SW480 (cell line): ENCODE data around the gene GOLGA6L2.
A peak's percentile ranks its signal among the peaks of the same experiment; 100 is the strongest.
"Not testable (repeated sequence)": the region's sequence is repeated elsewhere in the genome, so short reads cannot be mapped to it uniquely, and the experiment has no call there.

Experiments used
- DNase-seq: peaks from one replicate; pipeline ENCODE4 v3.0.0-alpha.2; 2016; ENCODE audit warnings: low spot score

Gene GOLGA6L2, protein sequence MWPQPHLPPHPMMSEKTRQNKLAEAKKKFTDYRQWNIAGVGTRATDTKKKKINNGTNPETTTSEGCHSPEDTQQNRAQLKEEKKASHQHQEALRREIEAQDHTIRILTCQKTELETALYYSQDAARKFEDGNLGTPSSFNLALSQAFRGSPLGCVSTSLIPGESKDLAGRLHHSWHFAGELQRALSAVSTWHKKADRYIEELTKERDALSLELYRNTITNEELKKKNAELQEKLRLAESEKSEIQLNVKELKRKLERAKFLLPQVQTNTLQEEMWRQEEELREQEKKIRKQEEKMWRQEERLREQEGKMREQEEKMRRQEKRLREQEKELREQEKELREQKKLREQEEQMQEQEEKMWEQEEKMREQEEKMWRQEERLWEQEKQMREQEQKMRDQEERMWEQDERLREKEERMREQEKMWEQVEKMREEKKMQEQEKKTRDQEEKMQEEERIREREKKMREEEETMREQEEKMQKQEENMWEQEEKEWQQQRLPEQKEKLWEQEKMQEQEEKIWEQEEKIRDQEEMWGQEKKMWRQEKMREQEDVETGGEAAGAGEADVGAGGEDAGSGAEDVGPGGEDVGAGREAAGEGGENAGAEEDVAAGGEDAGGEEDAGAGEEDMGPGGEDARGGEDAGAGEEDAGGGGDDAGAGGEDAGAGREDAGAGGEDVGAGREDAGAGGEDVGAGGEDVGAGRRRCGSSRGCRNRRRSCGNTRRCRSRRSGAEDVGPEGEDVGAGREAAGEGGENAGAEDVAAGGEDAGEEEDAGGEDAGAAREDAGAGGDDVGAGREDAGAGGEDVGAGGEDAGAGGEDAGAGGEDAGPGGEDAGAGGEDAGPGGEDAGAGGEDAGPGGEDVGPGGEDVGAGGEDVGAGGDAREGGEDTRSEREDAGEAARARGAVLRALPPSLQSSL

DNA sequence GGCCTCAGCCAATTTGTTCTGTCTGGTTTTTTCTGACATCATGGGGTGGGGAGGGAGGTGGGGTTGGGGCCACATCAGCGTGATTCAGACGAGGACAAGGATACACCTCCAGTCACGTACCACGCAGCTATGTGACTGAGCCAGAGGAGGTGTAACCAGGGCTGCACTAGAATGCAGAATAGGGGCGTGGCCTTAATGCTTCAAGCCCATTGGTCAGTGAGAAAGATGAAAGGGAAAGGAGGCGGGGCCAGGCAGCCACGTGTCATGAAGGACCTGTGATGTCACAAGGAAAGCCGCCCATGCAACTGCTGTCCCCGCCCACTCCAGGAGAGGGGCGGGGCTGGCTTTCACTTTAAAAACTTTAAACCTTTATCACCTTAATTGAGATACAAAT, at the start of gene GOLGA6L2:
TSS of gene GOLGA6L2 (minus strand) at position 137 of the 394 bp plus-strand sequence. CDS start at position 75, 62 bp downstream.
- peak; percentile 71 for DNase-seq

DNA sequence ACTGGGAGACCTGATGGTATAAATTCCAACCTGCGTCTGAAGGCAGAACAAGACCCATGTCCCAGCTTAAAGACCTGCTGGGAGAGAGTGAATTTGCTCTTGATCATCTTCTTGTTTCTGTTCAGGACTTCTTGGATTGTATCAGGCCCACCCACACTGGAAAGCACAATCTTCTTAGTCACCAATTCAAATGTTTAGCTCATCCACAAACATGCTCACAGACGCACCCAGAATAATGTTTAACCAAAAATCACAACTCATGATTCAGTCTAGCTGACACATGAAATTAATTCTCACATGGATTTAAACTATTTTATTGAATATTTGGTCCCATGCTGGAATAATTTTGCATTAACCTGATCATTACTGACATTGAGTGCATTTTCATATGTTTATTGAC, 37.8 kb upstream of the GOLGA6L2 start:
- DNase-seq: no peak

DNA sequence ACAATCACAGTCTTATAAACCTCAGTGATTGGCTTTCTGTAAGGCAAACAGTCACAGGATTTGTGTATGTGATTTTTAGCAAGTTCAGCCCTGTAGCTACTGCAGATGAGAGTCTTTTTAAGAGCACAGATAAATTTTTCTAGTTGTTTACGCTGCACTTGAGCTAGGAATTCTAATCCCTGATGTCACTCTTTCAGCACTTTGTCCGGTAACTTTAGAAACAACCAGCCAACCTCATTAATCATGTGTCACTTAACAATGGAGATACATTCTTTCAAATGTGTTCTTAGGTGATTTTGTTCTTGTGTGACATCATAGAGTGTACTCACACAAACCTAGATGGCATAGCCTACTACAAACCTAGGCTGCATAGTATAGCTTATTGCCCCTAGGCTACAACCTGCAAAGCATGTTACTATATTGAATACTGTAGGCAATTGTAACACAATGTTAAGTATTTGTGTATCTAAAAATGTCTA, 36.8 kb upstream of the GOLGA6L2 start:
- DNase-seq: no peak

DNA sequence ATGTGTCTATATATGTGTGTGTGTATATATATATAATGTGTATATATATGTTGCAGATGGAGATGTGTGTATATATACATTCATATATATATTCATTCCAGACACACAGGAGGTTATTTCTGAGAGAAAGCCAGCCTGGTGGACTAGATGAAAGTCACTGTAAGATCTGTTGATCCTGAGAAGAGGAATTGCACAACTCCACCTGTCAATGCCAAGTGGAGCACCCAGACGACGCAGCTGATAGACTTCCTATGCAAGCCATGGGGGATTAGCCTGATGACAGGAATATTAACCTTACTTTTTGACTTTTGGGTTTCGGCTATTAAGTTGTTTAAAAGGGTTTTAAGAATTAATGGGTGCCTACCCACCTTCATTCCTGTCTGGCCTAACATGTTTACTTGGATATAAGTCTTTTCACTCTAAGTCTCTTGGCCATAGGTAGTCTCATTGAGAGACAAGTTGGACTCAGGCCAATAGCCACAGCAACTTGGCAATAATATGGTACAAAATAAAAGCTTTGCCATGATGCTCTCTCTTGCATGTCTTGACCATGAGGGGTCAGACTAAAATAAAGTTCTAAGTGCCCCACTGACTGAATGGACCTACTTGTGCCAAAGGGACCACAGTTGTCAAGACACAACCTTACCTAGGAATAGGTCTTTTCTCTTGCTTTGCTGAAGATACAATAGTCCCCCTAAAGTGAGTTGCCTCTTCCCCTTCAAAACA, 35.9 kb upstream of the GOLGA6L2 start:
- DNase-seq: no peak

DNA sequence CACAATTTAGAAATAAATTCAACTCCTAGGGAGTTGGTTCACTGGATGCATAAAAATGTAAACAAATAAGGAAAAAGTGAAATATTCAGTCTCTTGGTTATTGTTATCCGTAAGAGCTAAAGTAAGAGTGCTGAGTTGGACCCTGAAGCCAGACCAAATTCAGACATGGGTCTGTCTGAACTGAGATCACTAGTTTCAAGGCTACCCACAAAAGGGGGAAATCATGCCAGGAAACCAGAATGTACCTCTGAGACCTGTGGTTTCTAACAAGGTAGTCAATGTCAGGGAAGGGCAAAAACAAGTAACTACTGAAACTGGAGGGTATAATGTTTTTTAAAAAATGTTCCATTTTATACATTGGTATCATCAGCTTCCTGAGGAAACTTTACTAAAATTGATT, 35.2 kb upstream of the GOLGA6L2 start:
- no peak for DNase-seq

DNA sequence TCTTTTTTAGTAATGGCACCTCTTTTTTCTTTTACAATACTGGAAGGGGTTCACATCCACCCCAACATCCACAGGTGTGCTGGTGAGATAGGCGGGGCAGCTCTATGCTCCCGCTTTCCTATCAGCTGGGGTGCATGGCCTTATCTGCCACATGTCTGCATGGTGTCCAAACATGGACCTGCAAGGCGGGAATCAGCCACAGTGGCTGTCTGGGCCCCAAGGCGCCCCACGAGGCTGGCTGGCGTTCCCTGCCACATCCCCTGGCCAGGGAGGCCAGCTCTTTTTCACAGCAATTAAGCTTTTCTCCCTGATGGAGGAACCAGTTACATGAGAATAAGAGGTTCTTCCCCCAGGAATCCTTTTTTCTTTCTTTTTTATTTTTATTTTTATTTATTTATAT, 30.9 kb upstream of the GOLGA6L2 start:
- DNase-seq: no peak

DNA sequence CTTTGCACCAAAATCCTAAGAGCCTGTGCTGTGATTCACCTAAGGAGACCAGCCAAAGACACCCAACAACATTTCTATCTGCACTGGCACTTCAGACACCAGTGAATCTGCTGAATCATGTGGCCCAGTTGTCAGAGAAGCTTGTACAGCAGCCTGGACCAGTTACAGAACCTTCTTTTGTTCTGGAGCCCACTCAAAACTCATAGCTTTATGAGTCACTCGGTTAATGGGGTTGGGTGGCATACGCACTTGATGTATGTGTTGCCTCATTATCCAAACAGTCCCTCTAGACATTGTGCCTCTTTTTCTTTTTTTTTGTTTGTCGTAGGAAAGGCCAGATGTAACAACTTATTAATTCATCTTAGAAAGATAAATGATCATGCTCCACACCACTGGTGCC, 25.6 kb upstream of the GOLGA6L2 start:
- DNase-seq: peak; percentile 70

DNA sequence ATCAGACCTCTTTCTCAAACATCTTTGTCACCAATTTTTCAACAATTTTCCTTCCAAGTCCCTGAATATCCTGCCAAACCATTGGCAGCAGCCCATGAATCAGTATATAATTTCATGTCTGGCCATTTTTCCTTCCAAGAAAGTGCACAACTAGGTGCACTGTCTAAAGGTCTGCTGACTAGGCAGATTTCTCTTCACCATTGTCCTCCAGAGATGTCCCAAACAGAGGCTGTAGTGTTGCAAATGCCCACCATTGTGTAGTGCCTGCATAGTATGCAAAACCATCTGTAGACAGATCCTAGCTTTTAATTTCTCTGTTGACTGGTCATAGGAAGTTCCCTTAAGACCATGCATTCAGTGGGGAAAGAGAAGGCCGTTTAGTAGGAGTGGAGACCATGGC, 25.0 kb upstream of the GOLGA6L2 start:
- DNase-seq: no peak

DNA sequence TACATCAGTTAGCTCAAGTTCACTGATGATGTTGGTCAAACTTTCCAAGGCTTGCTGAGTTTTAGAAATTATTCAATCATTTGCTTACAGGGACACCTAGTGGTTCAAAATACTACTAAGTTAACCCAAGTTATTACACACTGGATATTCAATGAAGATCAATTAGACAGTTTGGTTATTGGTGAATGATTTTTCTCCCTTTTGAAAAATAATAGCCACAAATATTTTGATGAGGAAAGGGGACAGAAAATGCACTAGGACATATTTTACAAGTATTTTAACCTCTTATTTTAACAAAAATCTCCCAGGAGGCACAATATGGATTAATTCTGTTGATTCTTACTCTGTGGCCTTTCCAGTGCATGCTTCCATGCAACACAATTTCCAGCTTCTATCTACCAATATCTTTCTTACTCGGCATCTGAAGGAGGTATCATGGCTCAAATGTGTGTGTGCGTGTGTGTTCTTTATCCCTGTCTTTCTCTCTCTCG, 20.1 kb upstream of the GOLGA6L2 start:
- DNase-seq: peak; percentile 36

DNA sequence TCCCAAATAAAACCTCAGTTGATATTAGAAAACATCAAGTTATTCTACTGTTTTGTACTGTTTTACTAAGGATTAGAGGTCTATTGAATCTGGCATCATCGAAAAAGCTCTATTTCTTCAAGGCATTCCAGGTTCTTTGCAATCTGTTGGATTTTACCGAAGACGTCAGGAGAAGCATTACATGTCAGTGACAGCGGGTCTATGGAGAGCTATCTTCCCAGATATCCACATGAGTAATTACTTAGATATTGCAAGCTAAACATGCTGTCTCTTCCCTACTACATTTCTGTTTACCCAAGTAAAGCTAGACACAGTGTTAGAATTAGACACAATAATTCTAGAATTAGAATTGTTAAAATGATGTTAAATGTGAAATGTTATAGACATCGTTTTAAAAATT, 10.8 kb upstream of the GOLGA6L2 start:
- no peak for DNase-seq

DNA sequence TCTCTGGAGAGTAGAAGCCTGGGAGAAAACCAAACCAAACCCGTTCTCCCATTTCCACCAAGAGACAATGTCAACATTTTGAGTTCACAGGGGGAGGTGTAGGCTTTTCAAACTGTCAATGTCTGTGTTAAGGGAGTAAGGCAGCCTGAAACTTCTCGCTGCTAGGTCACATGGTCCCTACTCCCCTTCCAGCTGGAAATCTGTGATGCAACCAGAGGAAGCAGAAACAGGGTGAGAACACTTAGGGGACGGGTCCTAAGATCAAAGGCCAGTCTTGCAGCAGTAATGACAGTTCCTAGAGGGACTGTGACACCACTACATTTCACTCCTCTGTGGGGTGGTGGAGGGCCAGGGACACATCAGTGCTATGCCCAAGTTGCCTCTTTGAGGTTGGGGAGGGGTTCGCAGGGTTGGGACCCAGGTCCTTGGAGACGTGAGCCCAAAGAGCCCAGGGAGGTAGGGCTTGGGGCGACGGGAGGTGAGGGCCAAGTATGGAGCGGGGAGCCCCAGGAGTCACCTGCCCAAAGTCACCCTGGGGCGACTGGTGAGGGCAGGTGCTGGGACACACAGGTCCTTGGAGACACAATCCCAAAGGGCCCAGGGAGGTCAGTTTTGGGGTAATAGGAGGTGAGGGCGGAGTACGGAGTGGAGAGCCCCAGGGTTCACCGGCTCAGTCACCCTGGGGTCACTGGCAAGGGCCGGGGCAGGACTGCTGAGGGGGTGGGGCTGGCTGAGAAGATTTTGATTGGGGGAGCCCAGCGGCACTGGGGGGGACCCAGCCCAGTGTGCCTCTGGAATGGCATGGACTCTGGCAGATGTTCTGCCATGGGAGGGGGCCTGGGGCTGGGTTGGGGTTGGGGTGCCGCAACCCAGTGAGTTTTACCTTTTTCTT, 582 bp downstream of the GOLGA6L2 start:
- DNase-seq: no peak

DNA sequence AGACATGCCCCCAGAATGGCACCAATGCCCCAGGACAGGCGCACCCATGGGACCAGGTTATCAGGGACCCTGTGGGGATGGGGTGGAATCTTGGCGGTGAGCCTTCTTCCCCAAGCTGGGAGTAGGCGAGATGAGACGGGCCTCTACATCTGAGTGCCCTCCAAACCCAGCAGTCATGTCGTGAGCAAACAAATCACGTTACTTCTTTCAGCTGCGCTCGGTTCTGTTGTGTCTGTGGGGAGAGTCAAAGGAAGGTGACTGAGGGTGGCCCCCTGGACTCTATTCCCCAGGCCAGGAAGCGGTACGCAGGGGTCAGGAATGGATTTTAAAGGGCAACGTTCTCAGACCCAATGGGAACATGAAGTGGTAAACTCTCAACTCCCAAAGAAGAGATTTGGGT, 2.8 kb downstream of the GOLGA6L2 start:
- no peak for DNase-seq

DNA sequence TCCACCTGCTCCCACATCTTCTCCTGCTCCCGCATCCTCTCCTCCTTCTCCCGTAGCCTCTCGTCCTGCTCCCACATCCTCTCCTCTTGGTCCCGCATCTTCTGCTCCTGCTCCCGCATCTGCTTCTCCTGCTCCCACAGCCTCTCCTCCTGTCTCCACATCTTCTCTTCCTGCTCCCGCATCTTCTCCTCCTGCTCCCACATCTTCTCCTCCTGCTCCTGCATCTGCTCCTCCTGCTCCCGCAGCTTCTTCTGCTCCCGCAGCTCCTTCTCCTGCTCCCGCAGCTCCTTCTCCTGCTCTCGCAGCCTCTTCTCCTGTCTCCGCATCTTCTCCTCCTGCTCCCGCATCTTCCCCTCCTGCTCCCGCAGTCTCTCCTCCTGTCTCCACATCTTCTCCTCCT, 5.8 kb downstream of the GOLGA6L2 start:
- DNase-seq: no peak

DNA sequence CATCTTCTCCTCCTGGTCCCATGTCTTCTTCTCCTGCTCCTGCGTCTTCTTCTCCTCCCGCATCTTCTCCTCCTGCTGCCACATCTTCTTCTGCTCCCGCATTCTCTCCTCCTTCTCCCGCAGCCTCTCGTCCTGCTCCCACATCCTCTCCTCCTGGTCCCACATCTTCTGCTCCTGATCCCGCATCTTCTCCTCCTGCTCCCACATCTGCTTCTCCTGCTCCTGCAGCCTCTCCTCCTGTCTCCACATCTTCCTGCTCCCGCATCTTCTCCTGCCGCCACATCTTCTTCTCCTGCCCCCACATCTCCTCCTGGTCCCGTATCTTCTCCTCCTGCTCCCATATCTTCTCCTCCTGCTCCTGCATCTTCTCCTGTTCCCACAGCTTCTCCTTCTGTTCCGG, 6.4 kb downstream of the GOLGA6L2 start:
- DNase-seq: no peak

DNA sequence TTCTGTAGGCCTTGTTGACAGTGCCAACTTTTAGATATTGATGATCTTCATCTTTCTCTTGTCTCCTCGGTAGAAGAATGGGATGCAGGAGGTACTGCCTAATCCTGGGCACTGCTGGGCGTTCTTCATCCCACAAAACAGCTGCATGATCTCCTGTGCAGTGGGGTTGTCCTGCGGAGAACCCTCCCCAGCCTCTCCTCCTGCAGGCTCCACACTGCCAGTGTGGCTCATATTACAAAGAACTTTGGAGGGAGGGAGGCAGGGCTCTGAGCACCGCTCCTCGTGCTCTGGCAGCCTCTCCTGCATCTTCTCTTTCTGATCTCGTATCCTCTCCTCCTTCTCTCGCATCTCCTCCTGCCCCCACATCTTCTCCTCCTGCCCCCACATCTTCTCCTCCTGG, 7.5 kb downstream of the GOLGA6L2 start:
- no peak for DNase-seq

DNA sequence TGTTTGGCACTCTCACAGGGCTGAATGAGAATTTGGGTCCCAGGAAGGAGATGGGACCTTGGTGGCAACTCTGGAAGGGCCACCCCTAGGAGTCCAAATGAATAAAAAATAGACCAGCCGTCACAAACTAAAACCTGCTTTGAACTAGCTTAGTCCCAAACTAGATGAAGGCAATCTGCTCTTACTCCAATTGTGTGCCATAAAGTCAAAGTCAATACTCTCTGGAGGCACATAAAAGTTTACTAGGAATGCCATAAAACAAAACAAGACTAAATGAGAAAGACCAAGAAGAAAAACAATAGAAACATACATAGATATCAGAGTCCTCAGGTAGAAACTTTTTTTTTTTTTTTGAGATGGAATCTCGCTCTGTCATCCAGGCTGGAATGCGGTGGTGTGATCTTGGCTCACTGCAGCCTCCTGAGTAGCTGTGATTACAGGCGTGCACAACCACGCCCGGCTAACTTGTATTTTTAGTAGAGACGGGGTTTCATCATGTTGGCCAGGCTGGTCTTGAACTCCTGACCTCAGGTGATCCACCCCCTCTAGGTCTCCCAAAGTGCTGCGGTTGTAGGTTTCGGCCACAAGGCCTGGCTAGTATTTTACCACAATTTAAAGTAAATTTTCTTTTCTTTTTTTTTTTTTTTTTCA, 8.1 kb downstream of the GOLGA6L2 start:
- no peak for DNase-seq

DNA sequence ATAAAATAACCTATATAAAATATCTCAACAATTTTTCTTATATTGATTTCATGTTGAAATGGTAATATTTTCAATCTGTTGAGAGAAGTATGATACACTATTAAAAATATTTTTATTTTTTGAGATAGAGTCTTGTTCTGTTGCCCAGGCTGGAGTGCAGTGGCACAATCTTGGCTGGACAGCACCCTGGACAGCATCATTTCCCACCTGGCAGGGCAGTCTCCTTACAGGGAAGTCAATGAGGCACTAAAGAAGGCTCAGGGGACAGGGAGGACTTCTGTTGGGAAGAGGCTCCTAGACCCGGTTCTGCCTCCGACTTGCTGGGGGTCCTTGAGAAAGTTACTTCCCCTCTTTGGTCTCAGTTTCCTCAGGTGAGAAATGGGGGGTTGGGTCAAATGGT, 9.4 kb downstream of the GOLGA6L2 start:
- DNase-seq: no peak

DNA sequence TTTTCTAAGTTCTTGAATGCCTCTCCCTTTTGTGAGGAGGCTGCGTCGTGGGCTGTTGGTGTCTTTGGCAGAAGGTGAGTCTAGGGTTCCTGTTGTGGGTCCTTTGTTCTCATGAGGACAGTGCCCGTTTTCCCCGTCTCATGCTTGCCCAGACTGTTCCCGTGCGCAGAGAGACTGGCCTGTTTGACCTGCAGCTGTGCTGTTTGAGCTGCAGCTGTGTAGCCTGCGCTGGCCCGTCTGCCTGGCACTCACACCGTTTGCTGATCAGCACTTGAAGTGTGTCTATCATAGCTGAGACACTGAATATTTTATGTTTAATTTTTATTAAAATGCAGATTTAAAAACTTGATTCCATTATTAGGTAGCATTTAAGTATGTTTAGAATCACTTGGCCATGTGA, 9.9 kb downstream of the GOLGA6L2 start:
- no peak for DNase-seq

DNA sequence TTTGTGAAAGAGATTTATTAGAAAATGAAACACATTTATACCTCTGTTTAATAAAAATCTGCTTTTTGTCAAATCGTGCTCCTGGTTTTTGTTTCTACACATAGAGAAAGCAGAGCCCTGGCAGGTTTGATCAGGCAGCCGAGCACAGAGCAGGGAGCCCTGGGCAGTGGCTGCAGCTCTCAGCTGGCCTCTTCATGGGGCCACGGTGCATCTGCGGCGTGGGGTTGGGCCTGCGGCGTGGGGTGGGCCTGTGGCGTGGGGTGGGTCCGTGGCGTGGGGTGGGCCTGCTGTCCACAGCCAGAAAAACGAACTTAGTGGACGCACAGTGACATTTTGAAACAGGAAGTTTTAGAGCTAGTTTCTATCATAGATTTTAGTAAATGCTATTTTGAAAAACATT, 10.6 kb downstream of the GOLGA6L2 start:
- DNase-seq: no peak

DNA sequence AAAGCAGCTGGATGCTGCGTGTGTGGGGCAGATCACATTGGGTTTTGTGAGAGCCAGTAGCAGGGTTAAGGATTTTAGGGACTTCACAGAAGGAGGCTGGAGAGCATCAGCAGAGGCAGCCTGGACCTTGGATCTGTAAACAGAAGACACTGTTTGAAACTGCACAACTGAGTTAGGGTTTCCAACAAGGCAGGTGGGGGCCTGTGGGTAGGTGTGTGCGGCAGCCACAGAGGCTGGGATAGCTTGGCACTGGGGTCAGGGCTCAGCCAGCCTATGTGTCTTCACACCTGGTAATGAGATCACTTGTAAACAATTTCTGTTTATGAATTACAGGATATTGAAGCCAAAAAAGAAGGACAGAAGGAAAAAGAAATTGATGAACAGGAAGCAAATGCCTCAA, 12.3 kb downstream of the GOLGA6L2 start:
- not testable (repeated sequence) for DNase-seq

DNA sequence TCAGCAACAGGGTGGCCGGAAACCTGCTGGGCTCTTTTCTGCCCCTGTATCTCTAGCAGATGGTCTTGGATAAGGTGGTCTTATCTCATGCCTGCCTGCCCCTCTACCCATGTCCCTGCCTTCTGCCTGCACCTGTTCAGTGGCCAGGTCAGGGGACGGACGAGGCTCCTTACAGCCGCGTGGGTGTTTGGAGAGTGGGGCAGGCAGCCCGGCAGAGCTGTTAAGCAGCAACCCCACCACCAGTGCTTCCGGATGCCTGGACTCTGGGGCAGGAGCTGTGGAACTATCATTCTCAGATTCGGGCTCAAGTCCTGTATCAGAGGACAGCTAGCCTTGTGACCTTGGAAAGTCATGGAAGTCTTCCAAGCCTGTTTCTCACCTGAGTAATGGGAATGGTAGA, 21.7 kb downstream of the GOLGA6L2 start:
- DNase-seq: not testable (repeated sequence)
